ENCODE results near the gene JARID2.
"Not testable (repeated sequence)": the region's sequence is repeated elsewhere in the genome, so short reads cannot be mapped to it uniquely, and the experiment has no call there.

JARID2 gene

GRCh38 chr6:15414235-15414612 lies 168.4 kb downstream of the JARID2 start:
- Histone ChIP-seq H2AFZ (ENCODE audit: low read length) (no peak overlapping the region), H2BK15ac (ENCODE audit: low read length) (no peak overlapping the region), H3K4me3 (ENCODE audit: low read length in 2 of 2) (no peak overlapping the region), H3K4me1 (ENCODE audit: control insufficient read depth in 2 of 2, insufficient read depth in 1 of 2, low read depth in 1 of 2, low read length in 2 of 2) (peaks cover 6 to 15% of the 10 kb centered on the region in 2 donors), H3K23ac (ENCODE audit: low read depth, low read length, poor library complexity) (no peak overlapping the region), H3K18ac (ENCODE audit: low read length) (no peak overlapping the region), H3K27me3 (ENCODE audit: control insufficient read depth in 3 of 3, insufficient read depth in 3 of 3, low read depth in 1 of 3, low read length in 3 of 3) (no peaks in the 10 kb centered on the region), H4K8ac (ENCODE audit: low read depth, low read length) (no peak overlapping the region), H3K4ac (ENCODE audit: low read length) (no peak overlapping the region), H2AK5ac (ENCODE audit: low read depth, low read length) (no peak overlapping the region), H3K9ac (ENCODE audit: low read depth, low read length, poor library complexity) (no peak overlapping the region), H3K27ac (replicated peaks; ENCODE audit: low read length) (no peak overlapping the region), H3K36me3 (replicated peaks in 1 of 2; ENCODE audit: control insufficient read depth in 2 of 2, insufficient read depth in 2 of 2, low read length in 2 of 2) (peaks cover 0 to 66% of the 10 kb centered on the region in 2 donors), H3K14ac (ENCODE audit: low read length) (no peak overlapping the region), H2BK12ac (ENCODE audit: low read length) (no peak overlapping the region), H3K4me2 (ENCODE audit: insufficient read depth, low read length, poor library complexity, severe bottlenecking) (no peak overlapping the region), H4K91ac (ENCODE audit: low read depth, low read length, poor library complexity) (no peak overlapping the region), H3K79me1 (ENCODE audit: low read depth, low read length) (peaks cover 2% of the 10 kb centered on the region), H3K9me3 (replicated peaks in 1 of 2; ENCODE audit: control insufficient read depth in 2 of 2, insufficient read depth in 1 of 2, low read depth in 1 of 2, low read length in 2 of 2) (peaks cover 6 to 35% of the 10 kb centered on the region in 2 donors), H2BK120ac (ENCODE audit: low read depth, low read length) (no peak overlapping the region), H2BK5ac (ENCODE audit: low read length) (no peak overlapping the region)
- WGBS, 2 donors (ENCODE audit: extremely low coverage in 2 of 2, insufficient read length in 2 of 2, insufficient replicate concordance in 1 of 2), result no CpG with 5 or more reads among the region's 2 CpGs
- DNase-seq (ENCODE audit: low spot score), result no peak

GRCh38 chr6:15415622-15416021 lies 169.8 kb downstream of the JARID2 start:
- not testable (repeated sequence) for H2BK12ac ChIP-seq (ENCODE audit: low read length); H3K27me3 ChIP-seq (ENCODE audit: control insufficient read depth in 3 of 3, insufficient read depth in 3 of 3, low read depth in 1 of 3, low read length in 3 of 3); DNase-seq (ENCODE audit: low spot score); H3K79me1 ChIP-seq (ENCODE audit: low read depth, low read length); H2BK15ac ChIP-seq (ENCODE audit: low read length); H3K14ac ChIP-seq (ENCODE audit: low read length); H3K9ac ChIP-seq (ENCODE audit: low read depth, low read length, poor library complexity); H3K18ac ChIP-seq (ENCODE audit: low read length); H4K8ac ChIP-seq (ENCODE audit: low read depth, low read length); H3K23ac ChIP-seq (ENCODE audit: low read depth, low read length, poor library complexity); H2AFZ ChIP-seq (ENCODE audit: low read length); H2AK5ac ChIP-seq (ENCODE audit: low read depth, low read length); H3K4me3 ChIP-seq (ENCODE audit: low read length in 2 of 2); H2BK5ac ChIP-seq (ENCODE audit: low read length); H3K4me2 ChIP-seq (ENCODE audit: insufficient read depth, low read length, poor library complexity, severe bottlenecking); H3K27ac ChIP-seq (replicated peaks; ENCODE audit: low read length); H4K91ac ChIP-seq (ENCODE audit: low read depth, low read length, poor library complexity); H2BK120ac ChIP-seq (ENCODE audit: low read depth, low read length); H3K4ac ChIP-seq (ENCODE audit: low read length)
- Histone ChIP-seq H3K9me3 (replicated peaks in 1 of 2; ENCODE audit: control insufficient read depth in 2 of 2, insufficient read depth in 1 of 2, low read depth in 1 of 2, low read length in 2 of 2) (peaks cover 7 to 43% of the 10 kb centered on the region in 2 donors), H3K36me3 (replicated peaks in 1 of 2; ENCODE audit: control insufficient read depth in 2 of 2, insufficient read depth in 2 of 2, low read length in 2 of 2) (peaks cover 0 to 66% of the 10 kb centered on the region in 2 donors), H3K4me1 (ENCODE audit: control insufficient read depth in 2 of 2, insufficient read depth in 1 of 2, low read depth in 1 of 2, low read length in 2 of 2) (peaks cover 6 to 12% of the 10 kb centered on the region in 2 donors)
- WGBS, 2 donors (ENCODE audit: extremely low coverage in 2 of 2, insufficient read length in 2 of 2, insufficient replicate concordance in 1 of 2), result no CpG with 5 or more reads among the region's 30 CpGs

GRCh38 chr6:15416932-15417509 lies 171.2 kb downstream of the JARID2 start:
- Histone ChIP-seq H2BK5ac (ENCODE audit: low read length) (no peak overlapping the region), H2BK120ac (ENCODE audit: low read depth, low read length) (no peak overlapping the region), H2AK5ac (ENCODE audit: low read depth, low read length) (no peak overlapping the region), H4K8ac (ENCODE audit: low read depth, low read length) (no peak overlapping the region), H3K4ac (ENCODE audit: low read length) (no peak overlapping the region), H4K91ac (ENCODE audit: low read depth, low read length, poor library complexity) (no peak overlapping the region), H3K23ac (ENCODE audit: low read depth, low read length, poor library complexity) (no peak overlapping the region), H3K9ac (ENCODE audit: low read depth, low read length, poor library complexity) (no peak overlapping the region), H3K9me3 (replicated peaks in 1 of 2; ENCODE audit: control insufficient read depth in 2 of 2, insufficient read depth in 1 of 2, low read depth in 1 of 2, low read length in 2 of 2) (peaks cover 7 to 43% of the 10 kb centered on the region in 2 donors), H2BK15ac (ENCODE audit: low read length) (no peak overlapping the region), H3K4me2 (ENCODE audit: insufficient read depth, low read length, poor library complexity, severe bottlenecking) (no peak overlapping the region), H2BK12ac (ENCODE audit: low read length) (no peak overlapping the region), H3K14ac (ENCODE audit: low read length) (no peak overlapping the region), H2AFZ (ENCODE audit: low read length) (no peak overlapping the region), H3K27ac (replicated peaks; ENCODE audit: low read length) (no peak overlapping the region), H3K4me1 (ENCODE audit: control insufficient read depth in 2 of 2, insufficient read depth in 1 of 2, low read depth in 1 of 2, low read length in 2 of 2) (peaks cover 11% of the 10 kb centered on the region in 2 donors), H3K79me1 (ENCODE audit: low read depth, low read length) (peaks cover 2% of the 10 kb centered on the region), H3K18ac (ENCODE audit: low read length) (no peak overlapping the region), H3K36me3 (replicated peaks in 1 of 2; ENCODE audit: control insufficient read depth in 2 of 2, insufficient read depth in 2 of 2, low read length in 2 of 2) (peaks cover 0 to 52% of the 10 kb centered on the region in 2 donors), H3K27me3 (ENCODE audit: control insufficient read depth in 3 of 3, insufficient read depth in 3 of 3, low read depth in 1 of 3, low read length in 3 of 3) (no peaks in the 10 kb centered on the region), H3K4me3 (ENCODE audit: low read length in 2 of 2) (no peak overlapping the region)
- 100% methylated on average over 2 of the region's 6 CpGs for WGBS, 2 donors (ENCODE audit: extremely low coverage in 2 of 2, insufficient read length in 2 of 2, insufficient replicate concordance in 1 of 2)
- no peak for DNase-seq (ENCODE audit: low spot score)

GRCh38 chr6:15417811-15418210 lies 171.9 kb downstream of the JARID2 start:
- Histone ChIP-seq H3K27ac (replicated peaks; ENCODE audit: low read length) (no peak overlapping the region), H2BK12ac (ENCODE audit: low read length) (no peak overlapping the region), H3K4me3 (ENCODE audit: low read length in 2 of 2) (no peak overlapping the region), H4K91ac (ENCODE audit: low read depth, low read length, poor library complexity) (no peak overlapping the region), H3K27me3 (ENCODE audit: control insufficient read depth in 3 of 3, insufficient read depth in 3 of 3, low read depth in 1 of 3, low read length in 3 of 3) (no peaks in the 10 kb centered on the region), H3K4ac (ENCODE audit: low read length) (no peak overlapping the region), H3K4me2 (ENCODE audit: insufficient read depth, low read length, poor library complexity, severe bottlenecking) (no peak overlapping the region), H3K79me1 (ENCODE audit: low read depth, low read length) (peaks cover 2% of the 10 kb centered on the region), H3K14ac (ENCODE audit: low read length) (no peak overlapping the region), H2BK5ac (ENCODE audit: low read length) (no peak overlapping the region), H3K4me1 (ENCODE audit: control insufficient read depth in 2 of 2, insufficient read depth in 1 of 2, low read depth in 1 of 2, low read length in 2 of 2) (peaks cover 11 to 15% of the 10 kb centered on the region in 2 donors), H3K18ac (ENCODE audit: low read length) (no peak overlapping the region), H2BK120ac (ENCODE audit: low read depth, low read length) (no peak overlapping the region), H3K9me3 (replicated peaks in 1 of 2; ENCODE audit: control insufficient read depth in 2 of 2, insufficient read depth in 1 of 2, low read depth in 1 of 2, low read length in 2 of 2) (peaks cover 7 to 43% of the 10 kb centered on the region in 2 donors), H4K8ac (ENCODE audit: low read depth, low read length) (no peak overlapping the region), H2AK5ac (ENCODE audit: low read depth, low read length) (no peak overlapping the region), H2BK15ac (ENCODE audit: low read length) (no peak overlapping the region), H3K23ac (ENCODE audit: low read depth, low read length, poor library complexity) (no peak overlapping the region), H2AFZ (ENCODE audit: low read length) (no peak overlapping the region), H3K36me3 (replicated peaks in 1 of 2; ENCODE audit: control insufficient read depth in 2 of 2, insufficient read depth in 2 of 2, low read length in 2 of 2) (peaks cover 0 to 44% of the 10 kb centered on the region in 2 donors), H3K9ac (ENCODE audit: low read depth, low read length, poor library complexity) (no peak overlapping the region)
- no peak for DNase-seq (ENCODE audit: low spot score)
- WGBS, 2 donors (ENCODE audit: extremely low coverage in 2 of 2, insufficient read length in 2 of 2, insufficient replicate concordance in 1 of 2), result no CpG with 5 or more reads among the region's 5 CpGs

All from neuronal stem cell (in vitro differentiated cells).